Ovary (tissue), 9 donors: ENCODE data around the gene ADAMTS10. TPM values are rescaled to one million over a fixed set of nuclear protein-coding genes. Genes with fewer than 3 reads are reported as not detected.
"Not testable (repeated sequence)": the region's sequence is repeated elsewhere in the genome, so short reads cannot be mapped to it uniquely, and the experiment has no call there.

ENCODE experiments used
- DNase-seq, 5 donors: peaks; one replicate each; pipeline ENCODE4 v3.0.0-alpha.2; 2019 to 2020
- H3K27ac ChIP-seq, 2 donors: fragments of 200-600 bp; one replicate each; pipeline versions ENCODE4 v1.5.1 to v1.8.0; 2019 to 2022
- H3K27me3 ChIP-seq: fragments of 200-600 bp; one replicate; pipeline ENCODE4 v1.8.0; 2022
- H3K36me3 ChIP-seq: fragments of 200-600 bp; sonication (generic); one replicate; pipeline ENCODE4 v1.5.1; 2019
- H3K4me1 ChIP-seq: one replicate; pipeline ENCODE4 v1.8.1; 2013; ENCODE audit warnings: mild to moderate bottlenecking, moderate library complexity; ENCODE audit not compliant: insufficient read depth
- H3K4me3 ChIP-seq: fragments of 200-600 bp; sonication (generic); one replicate; pipeline ENCODE4 v1.5.1; 2017
- H3K9me3 ChIP-seq, 2 donors: fragments of 200-600 bp in 1 of 2; sonication (generic) in 1 of 2; one replicate each; pipeline versions ENCODE4 v1.5.1 to v1.8.1; 2013 to 2019; ENCODE audit warnings: mild to moderate bottlenecking in 1 of 2, moderate library complexity in 1 of 2
- CTCF ChIP-seq, 3 donors: fragments of 450-650 bp in 2 of 3; fragments of 200-600 bp in 1 of 3; IDR thresholded peaks; one replicate each; pipeline versions ENCODE4 v1.5.1 to v1.8.0; 2016 to 2022; ENCODE audit warnings: antibody characterized with exemption in 3 of 3, mild to moderate bottlenecking in 1 of 3
- EP300 ChIP-seq: sonication (generic); formaldehyde crosslinking; IDR thresholded peaks from one replicate; pipeline ENCODE4 v1.6.1; 2017; ENCODE audit warnings: antibody characterized with exemption
- POLR2A ChIP-seq: fragments of 450-650 bp; IDR thresholded peaks from one replicate; pipeline ENCODE4 v1.6.1; 2017; ENCODE audit warnings: antibody characterized with exemption, mild to moderate bottlenecking, moderate library complexity
- WGBS, 3 donors: extraction: QIAGEN DNeasy Blood & Tissue Kit in 1 of 3; methylation state at CpG; one replicate each; pipeline versions ENCODE4 v1.1.5 to v1.1.7; 2013 to 2017; 5-methylcytosine and 5-hydroxymethylcytosine counted together
- intact Hi-C, 4 donors: fragments of 100-400 bp; cut with DNase I; formaldehyde crosslinking; loops; one replicate each; pipeline versions ENCODE4 v1.11.0 to v1.15.1; 2022 to 2023
- polyA plus RNA-seq, 2 donors: library from polyadenylated mRNA; stranded (reverse); fragments of 200-250 nt in 1 of 2; fragments of 350-450 nt in 1 of 2; fragmentation: Illumina TruSeq in 1 of 2; extraction: RNeasy Lipid Tissue Mini Kit (QIAGEN cat#74804) in 1 of 2; gene quantifications; one replicate each; pipeline ENCODE4 v1.2.3, GENCODE V29; 2013 to 2014
- total RNA-seq, 7 donors: library from RNA; depleted of rRNA in 2 of 7; stranded (reverse); fragments of >200 nt in 2 of 7; fragmentation: NEBNext Ultra II Directional in 3 of 7; extraction: Animal tissue kit (Norgen Biotek cat#: 25700) in 3 of 7; gene quantifications; one replicate each; pipeline versions ENCODE4 v1.1.0 to v1.2.4, GENCODE V29; 2016 to 2023
- donor health status: DM: no; HTN: no; CAD: no; lungs with moderate emphysema.
- donor health status: DM: no; HTN: no; CAD: no.
- donor health status: Bipolar disorder and iron deficiency.
- donor health status: DM: yes; HTN: yes; CAD: no.
- donor health status: DM: no; HTN: no; CAD: no.
- donor health status: DM: yes; HTN: yes; CAD: no.

ADAMTS10 gene
- total and polyA plus RNA-seq, 9 donors: 6.2 to 49.3 (median 37.4) TPM

- H3K4me3 ChIP-seq: no peak overlapping the region
- peaks cover 2% of the 10 kb centered on the region for H3K4me1 ChIP-seq
- no peak for DNase-seq
- H3K27me3 ChIP-seq: no peaks in the 10 kb centered on the region
- no peak overlapping the region for H3K27ac ChIP-seq
- no peaks in the 10 kb centered on the region for H3K36me3 ChIP-seq
- 47 to 59% (median 49%) methylated on average over 6 of the region's 6 CpGs for WGBS, 3 donors
- TF ChIP-seq POLR2A (no peak), CTCF (IDR thresholded peaks at IDR 0.05) (no peak), EP300 (no peak)
- intact Hi-C loops: no loop called here
- H3K9me3 ChIP-seq: no peaks in the 10 kb centered on the region
Measured at GRCh38 chr19:8630796-8631424, 20.4 kb upstream of the ADAMTS10 start.

GRCh38 chr19:8629996-8630683 is 19.6 kb upstream of the ADAMTS10 start, which contains the start of gene NFILZ:
TSS of gene NFILZ (plus strand) at chr19:8630633. CDS start at chr19:8676766, 46,133 bp downstream.
- intact Hi-C loops: no loop called here
- Histone ChIP-seq H3K9me3 (no peaks in the 10 kb centered on the region), H3K27me3 (no peaks in the 10 kb centered on the region), H3K4me3 (no peak within 1 kb of the TSS), H3K4me1 (peaks cover 2% of the 10 kb centered on the region), H3K36me3 (no peaks in the 10 kb centered on the region), H3K27ac (no peak within 1 kb of the TSS)
- TF ChIP-seq POLR2A: no peak
- TF ChIP-seq CTCF (IDR thresholded peaks at IDR 0.05): no peak
- no peak for TF ChIP-seq EP300
- no peak for DNase-seq
- WGBS, 3 donors: 94 to 97% (median 94%) methylated on average over 10 to 11 of the region's 11 CpGs

- WGBS, 3 donors: 69 to 80% (median 78%) methylated on average over 2 of the region's 2 CpGs
- H3K4me3 ChIP-seq: no peak overlapping the region
Measured at GRCh38 chr19:8629184-8629583, 18.7 kb upstream of the ADAMTS10 start.

GRCh38 chr19:8626842-8627241 is 16.3 kb upstream of the ADAMTS10 start:
- H3K9me3 ChIP-seq: no peaks in the 10 kb centered on the region

More at GRCh38 chr19:8629184-8629583, 18.7 kb upstream of the ADAMTS10 start:
- TF ChIP-seq POLR2A: no peak
- no peak for TF ChIP-seq EP300
- no peak for TF ChIP-seq CTCF (IDR thresholded peaks at IDR 0.05)
- DNase-seq: no peak
- intact Hi-C loops: no loop called here
- Histone ChIP-seq H3K27ac (no peak overlapping the region), H3K4me1 (peaks cover 2% of the 10 kb centered on the region), H3K9me3 (no peaks in the 10 kb centered on the region), H3K27me3 (no peaks in the 10 kb centered on the region), H3K36me3 (no peaks in the 10 kb centered on the region)

GRCh38 chr19:8622886-8623285 is 12.4 kb upstream of the ADAMTS10 start:
- H3K27ac ChIP-seq: not testable (repeated sequence)

More at GRCh38 chr19:8626842-8627241, 16.3 kb upstream of the ADAMTS10 start:
- peaks cover 2% of the 10 kb centered on the region for H3K4me1 ChIP-seq
- H3K36me3 ChIP-seq: no peaks in the 10 kb centered on the region
- DNase-seq: no peak
- H3K27me3 ChIP-seq: no peaks in the 10 kb centered on the region
- H3K4me3 ChIP-seq: no peak overlapping the region
- H3K27ac ChIP-seq: no peak overlapping the region
- no peak for TF ChIP-seq EP300
- TF ChIP-seq POLR2A: no peak
- TF ChIP-seq CTCF (IDR thresholded peaks at IDR 0.05): no peak
- intact Hi-C loops: no loop called here
- 75 to 79% (median 76%) methylated on average over 8 of the region's 8 CpGs for WGBS, 3 donors

More at GRCh38 chr19:8622886-8623285, 12.4 kb upstream of the ADAMTS10 start:
- H3K4me1 ChIP-seq, H3K36me3 ChIP-seq, H3K27me3 ChIP-seq, DNase-seq, H3K4me3 ChIP-seq, H3K9me3 ChIP-seq, intact Hi-C loops: not testable (repeated sequence)
- 43 to 63% (median 52%) methylated on average over 4 of the region's 4 CpGs for WGBS, 3 donors
